Measurements from ENCODE around the gene EGLN2. TPM values are rescaled to one million over a fixed set of nuclear protein-coding genes. Genes with fewer than 3 reads are reported as not detected.

Gene EGLN2
- total and polyA plus RNA-seq, 9 of the 15 experiments (the other 6 are each of a cell fraction or from before 2014, with no cell fraction given) = 9.6 to 114 (median 71.0) TPM

GRCh38 chr19:40783711-40784110 is 15.3 kb upstream of the EGLN2 start:
- intact Hi-C loops (cut with micrococcal nuclease) = no loop called here
- H3K27ac ChIP-seq (ENCODE audit: extremely low read depth, low read depth, low read length) = no peak overlapping the region
- DNase-seq (ENCODE audit: extremely low read depth in 1 of 4, low spot score in 3 of 4) = no peak
- no peaks in the 10 kb centered on the region for H3K9me3 ChIP-seq (replicated peaks; ENCODE audit: control insufficient read depth, insufficient read depth, low read depth, low read length)
- no peak for ATAC-seq
- no peak overlapping the region for H3K4me2 ChIP-seq (ENCODE audit: insufficient read depth, low read length)
- H3K27me3 ChIP-seq (ENCODE audit: control insufficient read depth in 2 of 2, insufficient read depth in 2 of 2, low read length in 2 of 2) = no peaks in the 10 kb centered on the region
- WGBS (ENCODE audit: insufficient coverage, low coverage, missing lambda C conversion rate) = 80% methylated on average over 13 of the region's 14 CpGs
- FAIRE-seq = no peak
- H3K79me2 ChIP-seq (ENCODE audit: control insufficient read depth, insufficient read depth, low read length) = no peaks in the 10 kb centered on the region
- ChIA-PET CTCF (ENCODE audit: low intra/inter-chr PET ratio) (no interaction called here), POLR2A (no interaction called here)
- H3K36me3 ChIP-seq (ENCODE audit: control insufficient read depth, insufficient read depth, low read length) = no peaks in the 10 kb centered on the region
- H4K20me1 ChIP-seq (replicated peaks; ENCODE audit: control insufficient read depth, insufficient read depth, low read length) = no peaks in the 10 kb centered on the region
- in situ Hi-C loops (cut with MboI) = no loop called here
- peak overlapping the region in 1 of 2 experiments; percentile 68; a peak in 2 of 4 replicates for H3K9ac ChIP-seq (ENCODE audit: insufficient read depth in 1 of 2, low read depth in 2 of 2, low read length in 2 of 2)
- peaks cover 6 to 19% of the 10 kb centered on the region in 2 experiments; a peak in 4 of 5 replicates for H3K4me1 ChIP-seq (replicated peaks in 1 of 2; ENCODE audit: control insufficient read depth in 2 of 2, insufficient read depth in 2 of 2, low read length in 2 of 2)
- no peak overlapping the region for H3K4me3 ChIP-seq
- H3K9me1 ChIP-seq (ENCODE audit: control insufficient read depth, insufficient read depth, low read length) = no peaks in the 10 kb centered on the region
- BruUV-seq (replicated peaks) = no TSS peak
- H2AFZ ChIP-seq (ENCODE audit: low read depth, low read length) = no peak overlapping the region
- TF ChIP-seq ZNF133 (CRISPR knock-in tag; IDR thresholded peaks at IDR 0.05) = no peak
- TF ChIP-seq OTX1 (CRISPR knock-in tag; IDR thresholded peaks at IDR 0.05) = no peak
- no peak for TF ChIP-seq ZNF696 (CRISPR knock-in tag; conservative IDR thresholded peaks at IDR 0.05)
- no peak for TF ChIP-seq TSHZ1 (CRISPR knock-in tag; IDR thresholded peaks at IDR 0.05)
- TF ChIP-seq STAT5B (CRISPR knock-in tag; IDR thresholded peaks at IDR 0.05) = no peak
- TF ChIP-seq ZNF318 (IDR thresholded peaks at IDR 0.05; ENCODE audit: borderline replicate concordance in 1 of 2, low read depth in 1 of 2) = no peak
- no peak for TF ChIP-seq ZNF431 (CRISPR knock-in tag; IDR thresholded peaks at IDR 0.05)
- TF ChIP-seq MTA1 (IDR thresholded peaks at IDR 0.05; ENCODE audit: borderline replicate concordance) = no peak
- no peak for TF ChIP-seq ATF1 (CRISPR knock-in tag; IDR thresholded peaks at IDR 0.05)
- no peak for TF ChIP-seq ATF1 (tag; IDR thresholded peaks at IDR 0.05)
- TF ChIP-seq SIRT6 (IDR thresholded peaks at IDR 0.05; ENCODE audit: low read depth, low read length) = no peak
- TF ChIP-seq TSC22D4 (tag; IDR thresholded peaks at IDR 0.05) = no peak

All from K562 (cell line).